M059J (cell line): ENCODE results near the gene MOSPD3. TPM values are rescaled to one million over a fixed set of nuclear protein-coding genes. Genes with fewer than 3 reads are reported as not detected.
"Not testable (repeated sequence)": the region's sequence is repeated elsewhere in the genome, so short reads cannot be mapped to it uniquely, and the experiment has no call there.

Experiments
- DNase-seq: peaks from one replicate; pipeline ENCODE4 v3.0.0-alpha.2; 2012; ENCODE audit warnings: low read depth
- total RNA-seq: library from RNA; depleted of rRNA; stranded (reverse); fragments of >200 nt; shearing (Covaris generic); gene quantifications from 2 replicates; pipeline ENCODE4 v1.2.3, GENCODE V29; 2014; rRNA removed

The MOSPD3 gene, protein sequence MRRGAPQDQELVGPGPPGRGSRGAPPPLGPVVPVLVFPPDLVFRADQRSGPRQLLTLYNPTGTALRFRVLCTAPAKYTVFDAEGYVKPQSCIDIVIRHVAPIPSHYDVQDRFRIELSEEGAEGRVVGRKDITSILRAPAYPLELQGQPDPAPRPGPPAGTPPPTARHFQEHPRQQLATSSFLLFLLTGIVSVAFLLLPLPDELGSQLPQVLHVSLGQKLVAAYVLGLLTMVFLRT
- 15.6 and 22.0 TPM in 2 replicates for total RNA-seq

- peak; percentile 100 for DNase-seq
Measured at GRCh38 chr7:100611983-100612729, at the start of gene MOSPD3. Gene MOSPD3 (plus strand): TSS chr7:100612540. CDS start chr7:100612792, 252 bp downstream.

DNA sequence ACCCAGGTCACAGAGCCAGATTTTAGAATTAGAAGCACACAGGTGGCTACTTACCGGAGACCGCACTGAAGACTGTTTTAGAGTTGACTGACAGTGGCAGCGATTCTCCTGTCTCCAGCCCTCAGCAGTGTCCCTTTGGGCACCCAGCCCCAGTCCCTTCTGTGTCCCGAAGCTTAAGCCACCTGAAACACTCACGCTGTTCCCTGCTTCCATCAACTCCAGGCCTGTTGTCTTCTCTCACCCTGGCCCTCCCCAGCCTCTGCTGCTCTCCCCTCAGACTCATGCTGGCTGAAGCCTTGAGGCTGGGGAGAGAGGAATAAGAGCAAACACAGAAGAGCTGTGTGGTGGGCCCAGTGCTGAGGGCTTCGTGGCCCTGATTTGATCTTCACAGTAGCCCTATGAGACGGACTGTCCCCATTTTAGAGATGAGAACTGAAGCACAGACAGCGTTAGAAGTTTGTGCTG, 49.2 kb upstream of the MOSPD3 start:
- no peak for DNase-seq

DNA sequence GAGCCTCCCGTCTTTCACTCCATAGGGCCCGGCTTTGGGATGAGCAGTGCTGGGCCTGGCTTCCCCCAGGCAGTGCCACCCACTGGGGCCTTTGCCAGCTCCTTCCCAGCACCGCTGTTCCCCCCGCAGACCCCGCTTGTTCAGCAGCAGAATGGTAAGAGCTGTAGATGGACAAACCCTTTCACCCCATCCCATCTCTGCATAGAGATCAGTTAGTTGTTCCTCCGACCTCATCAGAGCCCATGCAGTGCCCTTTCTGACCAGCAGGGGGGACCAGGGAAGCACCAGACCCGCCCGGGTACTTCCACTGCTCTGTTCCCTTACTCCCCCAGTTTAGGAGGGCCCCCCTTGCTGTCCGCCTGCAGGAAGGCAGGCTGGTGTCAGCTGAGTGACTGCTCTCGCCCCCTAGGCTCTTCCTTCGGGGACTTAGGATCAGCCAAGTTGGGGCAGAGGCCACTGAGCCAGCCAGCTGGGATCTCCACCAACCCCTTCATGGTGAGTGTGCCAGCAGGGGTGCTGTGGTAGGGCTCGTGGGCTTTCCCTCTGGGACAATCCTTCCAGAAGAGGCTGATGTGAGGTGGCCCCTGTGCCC, 48.4 kb upstream of the MOSPD3 start:
- peak; percentile 47 for DNase-seq

- not testable (repeated sequence) for DNase-seq
Measured at GRCh38 chr7:100564405-100564804, 47.9 kb upstream of the MOSPD3 start.

GRCh38 chr7:100565133-100565571, 47.2 kb upstream of the MOSPD3 start:
- no peak for DNase-seq

GRCh38 chr7:100566018-100566531, 46.3 kb upstream of the MOSPD3 start:
- no peak for DNase-seq

GRCh38 chr7:100567031-100567730, 45.2 kb upstream of the MOSPD3 start:
- DNase-seq, result peak; percentile 69

DNA sequence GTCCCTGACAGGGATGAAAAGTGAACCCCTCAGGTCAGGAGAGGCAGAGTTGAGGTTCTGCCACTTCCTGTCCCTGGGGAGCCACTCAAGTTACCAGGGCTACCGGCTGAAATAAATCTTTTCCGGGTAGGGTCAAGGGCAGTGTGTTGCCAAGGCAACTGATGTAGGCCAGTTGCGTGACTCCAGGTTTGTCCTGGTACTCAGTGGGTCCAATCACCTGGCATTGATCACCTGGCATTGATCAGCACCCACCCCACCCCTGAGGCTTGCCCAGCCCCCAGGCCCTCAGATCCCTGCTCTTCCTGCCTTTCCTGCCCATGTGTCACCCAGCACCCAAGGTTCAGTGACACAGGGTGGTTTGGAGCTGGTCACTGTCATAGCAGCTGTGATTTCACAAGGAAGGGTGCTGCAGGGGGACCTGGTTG, 44.6 kb upstream of the MOSPD3 start:
- DNase-seq, result peak; percentile 69

DNA sequence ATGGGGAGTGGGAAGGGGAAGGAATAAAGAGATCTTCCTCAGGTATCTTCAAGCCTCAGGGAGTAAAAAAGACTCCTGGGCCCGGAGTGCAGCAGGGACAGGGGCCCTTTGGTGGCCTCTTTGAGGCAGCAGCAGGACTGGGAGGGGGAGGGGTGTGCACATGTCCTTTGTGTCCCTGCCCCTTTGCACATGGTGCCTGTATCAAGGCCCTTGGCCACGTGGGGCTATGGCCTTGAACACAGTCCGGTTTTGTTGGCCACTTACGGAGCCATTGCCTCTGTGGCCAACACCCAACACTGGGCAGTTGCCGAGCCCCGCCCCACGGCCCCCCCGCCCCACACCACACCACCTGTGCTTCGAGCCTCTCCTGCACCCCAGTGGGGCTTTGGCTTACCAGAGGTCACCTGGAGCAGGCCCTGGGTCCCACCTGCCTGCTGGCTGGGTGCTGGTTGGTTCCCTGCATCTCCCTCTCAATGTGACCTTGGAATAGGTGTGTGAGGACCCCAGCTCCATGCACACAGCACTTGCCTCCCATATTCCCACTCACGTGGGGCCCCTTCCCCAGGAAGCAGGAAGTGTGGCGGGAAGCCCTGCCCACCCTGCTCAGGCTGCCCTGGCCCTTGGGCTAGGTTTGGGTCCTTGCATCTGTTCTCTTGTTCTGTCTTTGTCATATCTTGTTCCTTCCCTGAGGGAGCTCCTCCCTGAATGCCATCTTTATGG, 44.0 kb upstream of the MOSPD3 start:
- no peak for DNase-seq

GRCh38 chr7:100568896-100569844, 43.2 kb upstream of the MOSPD3 start:
- peak; percentile 78 for DNase-seq

- DNase-seq, result no peak
Measured at GRCh38 chr7:100570954-100571828, 41.1 kb upstream of the MOSPD3 start.

DNA sequence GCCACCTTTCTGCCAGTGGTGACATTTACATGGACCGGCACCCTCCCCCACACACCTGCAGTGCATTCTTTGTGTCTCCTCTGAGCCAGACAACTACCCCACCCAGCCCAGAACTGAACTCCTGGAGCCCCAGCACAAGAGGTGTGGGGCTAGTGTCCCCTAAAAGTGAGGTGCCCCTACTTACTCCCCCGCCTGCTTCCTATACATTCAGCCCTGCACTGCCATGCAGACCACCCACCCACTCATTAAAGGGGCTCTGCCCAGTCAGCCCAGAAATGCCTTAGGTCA, 40.6 kb upstream of the MOSPD3 start:
- no peak for DNase-seq

- no peak for DNase-seq
Measured at GRCh38 chr7:100572281-100572948, 39.9 kb upstream of the MOSPD3 start.

DNA sequence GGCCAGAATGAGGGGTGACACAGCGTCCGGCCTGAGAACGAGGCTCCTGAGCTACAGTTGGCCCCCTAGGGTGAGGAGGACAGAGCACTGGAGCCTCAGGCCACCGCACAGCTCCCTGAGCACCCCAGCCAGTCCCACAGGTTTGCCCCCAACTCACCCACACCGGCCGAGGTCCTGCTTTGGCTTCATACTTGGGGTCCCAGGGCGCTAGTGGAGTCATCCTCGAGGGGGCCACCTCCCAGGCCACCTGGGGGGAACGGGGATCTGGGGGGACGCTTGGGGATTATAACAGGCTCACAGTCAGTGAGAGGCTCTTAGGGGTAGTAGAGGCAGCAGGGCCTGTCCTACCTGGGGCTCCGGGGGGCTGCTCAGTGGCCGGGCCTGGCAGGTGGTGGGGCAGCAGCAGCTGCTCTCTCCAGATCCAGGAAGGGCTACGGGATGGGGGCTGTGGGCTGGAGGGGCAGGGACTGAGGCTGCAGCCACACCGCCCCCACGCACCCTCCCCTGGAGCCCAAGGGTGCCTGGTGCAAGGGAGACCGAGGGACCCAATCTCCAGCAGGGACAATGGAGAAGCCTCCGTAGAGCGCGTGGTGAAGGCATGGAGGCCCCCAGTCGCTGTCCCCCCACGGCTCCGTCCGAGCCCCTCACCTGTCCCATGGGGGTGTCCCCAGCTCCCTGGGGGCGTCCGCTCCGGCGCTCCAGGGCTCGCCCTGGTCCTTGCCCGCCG, 39.2 kb upstream of the MOSPD3 start:
- no peak for DNase-seq

GRCh38 chr7:100573691-100574361, 38.5 kb upstream of the MOSPD3 start, which contains the start of gene SAP25:
Gene SAP25 (minus strand): TSS chr7:100573900. CDS start chr7:100573742, 158 bp downstream.
- DNase-seq, result no peak

GRCh38 chr7:100574362-100575205, 37.8 kb upstream of the MOSPD3 start:
- DNase-seq, result no peak
